Measurements from ENCODE around the gene SLC5A9.

Gene SLC5A9

GRCh38 chr1:48225579-48225978, 3.1 kb downstream of the SLC5A9 start:
- H3K4me3 ChIP-seq (ENCODE audit: low read depth, low read length) = no peak overlapping the region
- DNase-seq (ENCODE audit: low read depth) = no peak
- no peak for TF ChIP-seq CTCF (conservative IDR thresholded peaks at IDR 0.05; ENCODE audit: low read depth, low read length)

GRCh38 chr1:48227165-48228013, 4.9 kb downstream of the SLC5A9 start:
- DNase-seq (ENCODE audit: low read depth) = no peak
- TF ChIP-seq CTCF (conservative IDR thresholded peaks at IDR 0.05; ENCODE audit: low read depth, low read length) = no peak
- H3K4me3 ChIP-seq (ENCODE audit: low read depth, low read length) = no peak overlapping the region

- DNase-seq (ENCODE audit: low read depth) = peak; percentile 57
- peak; percentile 63 for TF ChIP-seq CTCF (conservative IDR thresholded peaks at IDR 0.05; ENCODE audit: low read depth, low read length)
- no peak overlapping the region for H3K4me3 ChIP-seq (ENCODE audit: low read depth, low read length)
These were observed 5.6 kb downstream of the SLC5A9 start for GRCh38 chr1:48228156-48228555.

GRCh38 chr1:48229317-48229716, 6.8 kb downstream of the SLC5A9 start:
- no peak for DNase-seq (ENCODE audit: low read depth)
- TF ChIP-seq CTCF (conservative IDR thresholded peaks at IDR 0.05; ENCODE audit: low read depth, low read length) = no peak
- no peak overlapping the region for H3K4me3 ChIP-seq (ENCODE audit: low read depth, low read length)

- DNase-seq (ENCODE audit: low read depth) = no peak
- TF ChIP-seq CTCF (conservative IDR thresholded peaks at IDR 0.05; ENCODE audit: low read depth, low read length) = no peak
- no peak overlapping the region for H3K4me3 ChIP-seq (ENCODE audit: low read depth, low read length)
These were observed 7.7 kb downstream of the SLC5A9 start for GRCh38 chr1:48230236-48230635.

GRCh38 chr1:48232722-48233121, 10.2 kb downstream of the SLC5A9 start:
- no peak for TF ChIP-seq CTCF (conservative IDR thresholded peaks at IDR 0.05; ENCODE audit: low read depth, low read length)
- no peak for DNase-seq (ENCODE audit: low read depth)

More at GRCh38 chr1:48232722-48233121, 10.2 kb downstream of the SLC5A9 start:
- H3K4me3 ChIP-seq (ENCODE audit: low read depth, low read length) = no peak overlapping the region

All from choroid plexus epithelial cell (primary cell).